OCI-LY3 (cell line): ENCODE results near the gene RBM8A.

Source experiments
- H2AFZ ChIP-seq: fragments of 200-600, 300-600 bp; shearing (Covaris generic); 2 replicates; pipeline ENCODE4 v1.6.0; 2014; ENCODE audit warnings: antibody characterized with exemption, low read depth, low read length
- H3K27ac ChIP-seq: fragments of 200-600, 300-600 bp; sonication (generic); 2 replicates; pipeline ENCODE4 v1.5.1; 2014; ENCODE audit warnings: mild to moderate bottlenecking, low read length, moderate library complexity, mixed read lengths
- H3K27me3 ChIP-seq: fragments of 200-600, 300-600 bp; sonication (generic); 2 replicates; pipeline ENCODE4 v1.6.1; 2014; ENCODE audit warnings: low read depth, low read length, mixed read lengths
- H3K36me3 ChIP-seq: fragments of 200-600, 300-600 bp; sonication (generic); replicated peaks from 2 replicates; pipeline ENCODE3; 2014; ENCODE audit warnings: low read depth, low read length, mixed read lengths
- H3K4me1 ChIP-seq: fragments of 300-600, 200-600 bp; sonication (generic); 2 replicates; pipeline ENCODE4 v1.6.1; 2014; ENCODE audit warnings: low read length, mixed read lengths
- H3K4me2 ChIP-seq: fragments of 200-600, 300-600 bp; sonication (generic); 2 replicates; pipeline ENCODE4 v1.6.1; 2014; ENCODE audit warnings: low read length, mixed read lengths
- H3K4me3 ChIP-seq: fragments of 300-600, 200-600 bp; sonication (generic); 2 replicates; pipeline ENCODE4 v1.5.1; 2014; ENCODE audit warnings: antibody characterized with exemption, mild to moderate bottlenecking, low read length, moderate library complexity
- H3K79me2 ChIP-seq: fragments of 300-600, 200-600 bp; shearing (Covaris generic); 2 replicates; pipeline ENCODE4 v1.6.1; 2014; ENCODE audit warnings: mild to moderate bottlenecking, low read length, mixed read lengths
- H3K9ac ChIP-seq: fragments of 300-600, 200-600 bp; shearing (Covaris generic); 2 replicates; pipeline ENCODE4 v1.6.0; 2014; ENCODE audit warnings: mild to moderate bottlenecking, low read length, moderate library complexity
- H3K9me3 ChIP-seq: fragments of 200-600, 300-600 bp; shearing (Covaris generic); 2 replicates; pipeline ENCODE4 v1.6.1; 2014; ENCODE audit warnings: low read length, mixed read lengths; ENCODE audit not compliant: insufficient read depth
- H4K20me1 ChIP-seq: fragments of 200-600, 300-600 bp; sonication (generic); 2 replicates; pipeline ENCODE4 v1.6.1; 2016; ENCODE audit warnings: low read length, mixed read lengths; ENCODE audit not compliant: insufficient read depth
- EZH2phosphoT487 ChIP-seq: fragments of 200-600 bp; shearing (Covaris generic); IDR thresholded peaks from 2 replicates; pipeline ENCODE4 v1.6.1; 2018; ENCODE audit warnings: antibody characterized with exemption, mixed run types, low read depth
- TF ChIP-seq, protein P1 (sequence below): fragments of 200-600, 300-600 bp; sonication (generic); IDR thresholded peaks from 2 replicates; pipeline ENCODE4 v1.5.1; 2014; ENCODE audit warnings: antibody characterized with exemption, low read length, low read depth

Gene RBM8A

DNA sequence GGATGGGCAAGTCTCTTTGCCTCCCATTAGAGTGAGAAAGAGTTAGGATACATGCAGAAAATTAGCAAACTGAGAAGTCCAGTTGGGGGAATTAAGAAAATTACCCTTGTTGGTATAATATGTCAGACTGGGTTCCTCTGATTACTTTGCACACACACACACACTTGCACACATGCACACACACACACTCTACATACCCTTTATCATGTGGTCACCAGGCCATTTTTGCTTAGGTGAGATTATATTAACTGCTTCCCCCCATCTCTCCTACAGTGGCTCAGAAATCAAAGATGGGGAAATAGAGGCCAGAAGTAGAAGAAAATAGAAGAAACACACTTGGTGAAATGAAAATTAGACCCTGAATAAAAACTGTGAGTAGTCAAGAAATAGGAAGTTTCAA is 31.4 kb upstream of the RBM8A start:
- Histone ChIP-seq H3K27ac (no peak overlapping the region), H3K36me3 (no peaks in the 10 kb centered on the region), H4K20me1 (no peaks in the 10 kb centered on the region), H2AFZ (no peak overlapping the region), H3K9me3 (no peaks in the 10 kb centered on the region), H3K79me2 (peaks cover 12% of the 10 kb centered on the region), H3K9ac (0 out of 2 replicates have a peak overlapping the region, but pooled peaks have one; percentile 54), H3K27me3 (peaks cover 18% of the 10 kb centered on the region), H3K4me2 (peak overlapping the region; percentile 90), H3K4me3 (peak overlapping the region; percentile 87), H3K4me1 (peaks cover 41% of the 10 kb centered on the region)
- TF ChIP-seq, protein P1, sequence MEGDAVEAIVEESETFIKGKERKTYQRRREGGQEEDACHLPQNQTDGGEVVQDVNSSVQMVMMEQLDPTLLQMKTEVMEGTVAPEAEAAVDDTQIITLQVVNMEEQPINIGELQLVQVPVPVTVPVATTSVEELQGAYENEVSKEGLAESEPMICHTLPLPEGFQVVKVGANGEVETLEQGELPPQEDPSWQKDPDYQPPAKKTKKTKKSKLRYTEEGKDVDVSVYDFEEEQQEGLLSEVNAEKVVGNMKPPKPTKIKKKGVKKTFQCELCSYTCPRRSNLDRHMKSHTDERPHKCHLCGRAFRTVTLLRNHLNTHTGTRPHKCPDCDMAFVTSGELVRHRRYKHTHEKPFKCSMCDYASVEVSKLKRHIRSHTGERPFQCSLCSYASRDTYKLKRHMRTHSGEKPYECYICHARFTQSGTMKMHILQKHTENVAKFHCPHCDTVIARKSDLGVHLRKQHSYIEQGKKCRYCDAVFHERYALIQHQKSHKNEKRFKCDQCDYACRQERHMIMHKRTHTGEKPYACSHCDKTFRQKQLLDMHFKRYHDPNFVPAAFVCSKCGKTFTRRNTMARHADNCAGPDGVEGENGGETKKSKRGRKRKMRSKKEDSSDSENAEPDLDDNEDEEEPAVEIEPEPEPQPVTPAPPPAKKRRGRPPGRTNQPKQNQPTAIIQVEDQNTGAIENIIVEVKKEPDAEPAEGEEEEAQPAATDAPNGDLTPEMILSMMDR: no peak
- TF ChIP-seq EZH2phosphoT487: no peak

GRCh38 chr1:145957443-145958319 is 30.4 kb upstream of the RBM8A start, which contains the start of gene LIX1L:
Gene LIX1L, minus strand, starts transcription at chr1:145958017. Its CDS starts 90 bp downstream, at chr1:145957927.
- Histone ChIP-seq H3K4me2 (peak within 1 kb of the TSS; percentile 90), H4K20me1 (no peaks in the 10 kb centered on the region), H3K9me3 (no peaks in the 10 kb centered on the region), H3K27ac (peak within 1 kb of the TSS; percentile 43), H2AFZ (peak within 1 kb of the TSS; percentile 82), H3K4me3 (peak within 1 kb of the TSS; percentile 87), H3K4me1 (peaks cover 30% of the 10 kb centered on the region), H3K79me2 (peaks cover 16% of the 10 kb centered on the region), H3K36me3 (no peaks in the 10 kb centered on the region), H3K9ac (peak within 1 kb of the TSS; percentile 80), H3K27me3 (peaks cover 18% of the 10 kb centered on the region)
- TF ChIP-seq, protein P1: no peak
- no peak for TF ChIP-seq EZH2phosphoT487

- H3K79me2 ChIP-seq: peaks cover 19% of the 10 kb centered on the region
- peak overlapping the region; percentile 80 for H3K9ac ChIP-seq
- no peak for TF ChIP-seq EZH2phosphoT487
- TF ChIP-seq, protein P1: no peak
- H3K4me3 ChIP-seq: peak overlapping the region; percentile 87
- H3K4me2 ChIP-seq: peak overlapping the region; percentile 90
- H3K9me3 ChIP-seq: no peaks in the 10 kb centered on the region
- H3K27ac ChIP-seq: peak overlapping the region; percentile 43
- H3K4me1 ChIP-seq: peaks cover 30% of the 10 kb centered on the region
- H3K27me3 ChIP-seq: peaks cover 18% of the 10 kb centered on the region
- H2AFZ ChIP-seq: peak overlapping the region; percentile 57; the same call in 1 of the 2 replicates
- no peaks in the 10 kb centered on the region for H4K20me1 ChIP-seq
- no peaks in the 10 kb centered on the region for H3K36me3 ChIP-seq
These were observed 29.6 kb upstream of the RBM8A start for GRCh38 chr1:145956781-145957442.

DNA sequence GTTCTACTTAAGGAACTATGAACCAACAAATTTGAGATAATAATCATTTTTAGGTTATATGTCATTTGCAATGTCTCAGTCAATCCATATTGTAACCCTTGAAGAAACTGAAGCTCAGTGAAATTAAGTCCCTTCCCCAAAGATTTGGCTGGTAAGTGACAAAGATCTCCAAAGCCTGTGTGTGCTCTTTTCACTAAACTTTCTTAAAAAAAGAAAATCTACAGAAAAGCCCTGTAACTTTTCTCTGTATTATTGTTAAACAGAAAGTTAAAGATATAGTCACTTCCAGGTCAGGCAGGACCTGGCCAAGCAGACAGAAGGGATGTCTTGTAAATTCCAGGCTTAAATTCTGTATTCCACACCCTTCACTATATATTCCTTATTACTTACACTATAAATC is 29.1 kb upstream of the RBM8A start:
- Histone ChIP-seq H3K4me3 (peak overlapping the region; percentile 87), H3K4me2 (peak overlapping the region; percentile 90), H2AFZ (no peak overlapping the region), H3K9ac (peak overlapping the region; percentile 80), H3K79me2 (peaks cover 19% of the 10 kb centered on the region), H4K20me1 (no peaks in the 10 kb centered on the region), H3K9me3 (no peaks in the 10 kb centered on the region), H3K36me3 (no peaks in the 10 kb centered on the region), H3K4me1 (peaks cover 26% of the 10 kb centered on the region), H3K27ac (no peak overlapping the region), H3K27me3 (peaks cover 18% of the 10 kb centered on the region)
- TF ChIP-seq, protein P1: no peak
- TF ChIP-seq EZH2phosphoT487: no peak
